ENCODE measurements around the gene MAP3K6.

GRCh38 chr1:27365372-27366112 lies 1.2 kb downstream of the MAP3K6 start:
- TF ChIP-seq CTCF (IDR thresholded peaks at IDR 0.05), result no peak
- peak in 1 of 2 donors; percentile 32 for TF ChIP-seq POLR2A (IDR thresholded peaks at IDR 0.05)
